ENCODE measurements around the gene PSME2.

Gene PSME2

DNA sequence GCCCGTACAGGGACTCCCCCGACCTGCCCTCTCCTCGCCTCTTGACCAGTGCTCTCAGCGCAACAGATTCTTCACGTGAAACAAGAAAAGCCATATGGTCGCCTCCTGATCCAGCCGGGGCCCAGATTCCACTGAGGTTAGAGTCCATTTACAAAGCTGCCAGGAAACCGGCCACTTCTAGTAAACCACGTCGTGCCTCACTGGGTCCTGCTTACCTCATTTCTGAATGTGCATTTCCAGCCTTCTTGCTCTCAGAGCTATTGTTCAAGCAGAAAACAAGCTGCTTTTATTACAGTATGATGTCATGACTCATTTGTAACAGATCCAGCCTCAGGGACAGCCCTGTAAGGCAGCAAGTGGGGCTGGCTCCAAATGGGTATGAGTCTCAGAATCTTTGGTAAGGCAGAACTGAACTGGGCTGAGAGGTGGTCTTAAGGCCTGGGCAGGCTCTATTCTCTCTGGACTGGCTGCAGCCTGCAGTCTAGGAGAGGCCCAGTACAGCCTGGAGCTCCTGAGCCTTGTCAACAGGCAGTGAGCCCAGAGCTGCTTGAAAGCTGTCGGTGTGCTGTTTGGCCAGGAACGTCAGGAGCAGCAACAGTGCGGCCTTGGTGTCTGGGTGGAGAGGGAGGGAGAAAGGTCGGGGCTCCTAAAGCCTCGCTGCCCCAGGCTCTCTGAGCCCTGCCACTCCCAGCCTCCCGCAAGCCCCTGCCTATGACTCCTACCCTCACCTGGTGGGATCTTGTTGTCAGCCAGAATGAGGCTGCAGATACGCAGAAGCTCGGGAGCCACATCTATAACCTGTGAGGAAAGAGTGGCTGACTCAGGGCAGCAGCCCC, 33.8 kb upstream of the PSME2 start:
- no peak for DNase-seq (ENCODE audit: low read depth in 2 of 2)

DNA sequence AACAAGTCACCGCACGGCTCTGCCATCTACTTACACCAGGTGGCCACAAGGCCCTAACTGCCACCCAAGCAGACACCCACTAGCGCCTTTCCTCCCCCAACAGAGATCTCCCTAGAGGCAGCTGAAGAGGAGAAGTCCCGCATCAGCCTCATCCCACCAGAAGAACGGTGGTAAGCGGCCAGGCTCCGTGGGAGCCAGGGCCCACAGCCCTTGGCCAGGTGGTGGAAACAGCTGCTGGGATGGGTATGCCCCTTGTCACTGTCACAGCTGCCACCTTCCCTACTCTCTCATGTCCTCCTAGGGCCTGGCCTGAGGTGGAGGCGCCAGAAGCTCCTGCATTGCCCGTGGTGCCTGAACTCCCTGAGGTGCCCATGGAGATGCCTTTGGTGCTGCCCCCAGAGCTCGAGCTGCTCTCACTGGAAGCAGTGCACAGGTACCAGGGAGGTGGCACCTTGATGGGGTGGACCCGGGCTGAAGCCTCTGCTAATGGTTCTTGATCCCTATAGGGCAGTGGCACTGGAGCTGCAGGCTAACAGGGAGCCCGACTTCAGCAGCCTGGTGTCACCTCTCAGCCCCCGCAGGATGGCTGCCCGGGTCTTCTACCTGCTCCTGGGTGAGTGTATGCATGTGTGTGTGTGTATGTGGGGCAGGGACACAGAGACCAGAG, 33.0 kb upstream of the PSME2 start:
- DNase-seq (ENCODE audit: low read depth in 2 of 2), result no peak

DNA sequence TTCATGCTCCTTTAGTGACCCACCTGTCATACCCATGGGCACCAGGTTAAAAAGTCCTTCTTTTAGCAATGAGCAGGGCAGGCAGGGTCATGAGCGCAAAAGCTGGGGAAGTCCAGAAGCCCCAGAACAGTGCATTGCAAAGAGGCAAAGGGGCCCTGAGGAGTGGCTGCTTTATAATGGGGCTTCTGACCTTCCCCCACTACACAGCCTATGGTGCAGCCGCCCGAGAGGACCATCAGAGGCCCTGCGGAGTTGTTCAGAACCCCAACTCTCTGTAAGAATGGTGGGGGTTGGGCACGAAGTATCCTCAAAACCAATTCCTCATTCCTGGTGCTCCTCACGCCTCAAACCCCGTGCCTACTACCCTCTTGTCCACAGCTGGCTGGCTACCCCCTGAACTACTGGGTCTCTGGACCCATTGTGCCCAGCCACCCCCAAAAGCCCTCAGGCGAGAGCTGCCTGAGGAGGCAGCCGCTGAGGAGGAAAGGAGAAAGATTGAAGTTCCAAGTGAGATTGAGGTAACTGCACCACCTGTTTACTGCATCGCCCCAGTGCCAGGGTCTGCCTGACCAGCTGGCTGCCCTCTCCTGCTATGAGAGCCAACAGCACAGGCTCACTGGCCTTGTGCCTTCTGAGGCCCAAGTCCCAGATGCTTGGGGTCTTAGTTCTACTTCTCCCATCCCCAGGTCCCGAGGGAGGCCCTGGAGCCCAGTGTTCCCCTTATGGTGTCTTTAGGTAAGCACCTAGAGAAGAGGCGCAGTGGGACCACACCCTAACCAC, 32.2 kb upstream of the PSME2 start:
- no peak for DNase-seq (ENCODE audit: low read depth in 2 of 2)

DNA sequence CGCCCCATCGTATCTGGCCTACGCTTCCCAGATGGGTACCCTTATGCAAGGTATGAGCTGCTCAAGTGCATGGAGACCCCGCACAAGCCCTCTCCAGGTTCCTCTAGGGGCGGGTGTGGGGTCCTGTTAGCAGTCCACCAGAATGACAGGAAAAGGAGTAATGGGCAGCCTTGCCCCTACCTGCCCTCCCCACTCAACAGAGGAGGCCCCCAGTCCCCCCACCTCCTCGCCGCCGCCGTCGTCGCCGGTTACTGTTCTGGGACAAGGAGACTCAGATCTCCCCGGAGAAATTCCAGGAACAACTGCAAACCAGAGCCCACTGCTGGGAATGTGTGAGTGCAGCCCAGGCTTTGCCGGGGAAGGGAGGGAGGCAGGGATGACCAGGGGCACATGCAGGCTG, 31.5 kb upstream of the PSME2 start:
- no peak for DNase-seq (ENCODE audit: low read depth in 2 of 2)

DNA sequence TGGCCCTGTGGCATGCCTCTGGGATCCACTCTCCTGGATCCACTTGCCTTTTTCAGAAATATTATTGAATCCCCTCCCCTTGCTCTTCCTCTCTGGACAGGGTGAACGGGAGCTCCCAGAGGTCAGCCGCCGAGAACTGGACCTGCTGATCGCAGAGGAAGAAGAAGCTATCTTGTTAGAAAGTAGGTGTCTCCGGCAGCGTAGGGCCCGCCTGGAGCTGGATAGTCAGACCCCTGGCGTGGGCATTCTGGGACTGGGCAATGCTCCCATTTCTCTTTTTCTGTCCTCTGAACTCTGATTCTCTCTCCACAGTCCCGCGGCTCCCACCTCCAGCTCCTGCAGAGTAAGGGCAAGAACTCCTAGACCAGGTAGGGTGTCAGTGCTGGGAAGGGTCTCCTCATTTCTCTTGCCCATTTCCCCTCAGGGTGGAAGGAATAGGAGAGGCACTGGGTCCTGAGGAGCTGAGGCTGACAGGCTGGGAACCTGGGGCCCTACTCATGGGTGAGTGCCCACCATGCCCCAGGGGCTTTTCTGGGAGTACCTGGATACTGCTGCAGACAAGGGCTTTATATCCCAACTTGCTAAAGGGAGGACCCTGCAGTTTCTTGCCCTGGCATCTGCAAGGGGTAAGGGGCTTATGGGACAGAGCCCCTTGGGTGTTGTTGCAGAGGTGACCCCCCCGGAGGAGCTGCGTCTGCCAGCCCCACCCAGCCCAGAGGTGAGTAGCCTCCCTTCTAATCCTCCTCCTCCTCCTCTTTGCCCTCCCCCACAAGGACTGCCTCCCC, 30.8 kb upstream of the PSME2 start:
- DNase-seq (ENCODE audit: low read depth in 2 of 2), result no peak

DNA sequence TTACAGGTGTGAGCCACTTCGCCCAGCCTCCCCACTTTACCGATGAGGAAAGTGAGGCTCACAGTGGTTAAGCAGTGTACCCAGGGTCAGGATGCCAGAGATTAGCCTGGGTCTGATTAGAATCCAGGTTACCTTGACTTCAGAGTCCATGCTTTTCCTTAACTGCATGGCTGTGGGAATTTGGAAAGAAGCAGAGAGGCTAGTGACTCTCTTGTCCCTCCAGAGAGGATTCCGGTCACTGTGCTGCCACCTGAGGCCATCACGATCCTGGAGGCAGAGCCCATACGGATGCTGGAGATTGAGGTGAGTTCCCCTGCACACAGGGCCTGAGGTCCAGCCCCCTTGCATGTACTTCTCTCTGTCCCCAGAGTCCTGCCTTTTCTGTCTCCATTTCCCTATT, 30.2 kb upstream of the PSME2 start:
- DNase-seq (ENCODE audit: low read depth in 2 of 2), result no peak

DNA sequence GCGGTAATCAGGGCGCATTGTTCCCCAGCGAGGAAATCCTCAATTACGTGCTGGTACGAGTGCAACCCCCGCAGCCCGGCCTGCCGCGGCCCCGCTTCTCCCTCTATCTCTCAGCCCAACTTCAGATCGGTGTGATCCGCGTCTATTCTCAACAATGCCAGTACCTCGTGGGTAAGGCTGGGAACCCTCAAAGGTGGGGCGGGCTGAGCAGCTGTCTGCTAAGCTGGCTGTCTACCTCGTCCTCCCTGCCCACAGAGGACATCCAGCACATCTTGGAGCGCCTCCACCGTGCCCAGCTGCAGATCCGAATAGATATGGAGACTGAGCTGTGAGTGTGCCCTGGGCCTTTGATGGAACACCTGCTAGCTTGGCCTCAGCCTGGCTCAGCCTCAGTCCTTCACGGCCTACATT, 26.5 kb upstream of the PSME2 start:
- DNase-seq (ENCODE audit: low read depth in 2 of 2), result no peak

DNA sequence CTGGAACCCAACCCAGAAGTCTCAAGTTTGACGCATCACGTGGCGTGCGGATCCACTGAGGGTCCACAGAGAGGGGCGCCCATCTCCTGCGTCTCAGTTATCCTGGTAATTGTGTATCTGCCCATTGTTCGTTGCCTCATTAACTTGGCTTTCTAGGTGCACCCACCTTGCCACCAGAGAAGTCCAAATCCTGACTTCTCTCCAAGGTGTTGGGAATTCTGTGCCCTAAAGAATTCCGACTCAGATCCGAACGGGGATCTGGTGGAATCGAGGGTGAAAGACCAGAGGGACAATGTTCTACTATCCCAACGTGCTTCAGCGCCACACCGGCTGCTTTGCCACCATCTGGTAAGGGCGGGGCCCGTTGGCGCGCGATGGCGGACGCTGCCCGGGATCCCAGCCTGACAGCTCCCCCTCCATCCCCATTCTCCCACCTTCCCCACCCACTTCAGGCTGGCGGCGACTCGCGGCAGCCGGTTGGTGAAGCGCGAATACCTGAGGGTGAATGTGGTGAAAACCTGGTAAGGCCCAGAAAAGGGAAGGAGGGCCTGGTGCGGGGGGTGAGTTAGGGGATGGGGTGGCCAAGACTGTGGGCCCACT, 26.0 kb upstream of the PSME2 start:
- no peak for DNase-seq (ENCODE audit: low read depth in 2 of 2)

DNA sequence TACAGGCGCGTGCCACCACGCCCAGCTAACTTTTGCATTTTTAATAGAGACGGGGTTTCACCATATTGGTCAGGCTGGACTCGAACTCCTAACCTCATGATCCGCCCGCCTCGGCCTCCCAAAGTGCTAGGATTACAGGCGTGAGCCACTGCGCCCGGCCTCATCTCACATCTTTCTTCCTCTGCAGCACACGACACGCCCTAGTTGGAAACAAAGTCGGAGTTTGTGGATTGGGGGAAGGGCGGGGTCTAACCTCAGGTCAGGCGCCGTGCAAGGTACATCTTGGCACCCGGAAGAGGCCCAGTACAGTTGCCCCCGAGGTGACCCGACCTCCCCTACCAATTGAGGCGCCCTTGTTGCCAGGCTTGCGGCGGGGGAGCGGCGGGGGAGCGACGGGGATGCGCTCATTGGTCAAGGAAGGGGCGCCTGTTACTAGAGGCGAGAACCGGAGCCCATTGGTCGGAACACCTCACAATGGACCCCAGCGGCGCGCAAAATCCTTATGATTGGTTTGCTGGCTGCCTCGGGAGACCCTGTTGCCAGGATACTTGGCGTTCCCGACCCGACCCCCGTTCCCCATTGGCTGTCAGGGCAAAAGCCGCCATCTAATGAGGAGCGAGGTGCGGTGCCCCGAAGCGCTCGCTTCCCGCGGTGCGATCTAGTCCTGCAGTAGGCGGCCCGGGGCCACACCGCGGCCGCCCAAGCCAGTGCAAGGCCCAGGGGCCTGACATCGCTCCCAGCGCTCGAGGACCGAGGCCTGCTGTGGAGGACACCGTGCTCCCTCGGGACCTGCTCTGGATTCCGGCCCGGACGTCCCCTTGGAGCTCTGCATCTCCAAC, 25.2 kb upstream of the PSME2 start, which contains the start of gene REC8:
Gene REC8 (plus strand): TSS at position 659 of the 839 bp plus-strand sequence. CDS start 473 bp downstream, outside the sequence.
- peak; percentile 51 to 65 for DNase-seq (ENCODE audit: low read depth in 2 of 2)

DNA sequence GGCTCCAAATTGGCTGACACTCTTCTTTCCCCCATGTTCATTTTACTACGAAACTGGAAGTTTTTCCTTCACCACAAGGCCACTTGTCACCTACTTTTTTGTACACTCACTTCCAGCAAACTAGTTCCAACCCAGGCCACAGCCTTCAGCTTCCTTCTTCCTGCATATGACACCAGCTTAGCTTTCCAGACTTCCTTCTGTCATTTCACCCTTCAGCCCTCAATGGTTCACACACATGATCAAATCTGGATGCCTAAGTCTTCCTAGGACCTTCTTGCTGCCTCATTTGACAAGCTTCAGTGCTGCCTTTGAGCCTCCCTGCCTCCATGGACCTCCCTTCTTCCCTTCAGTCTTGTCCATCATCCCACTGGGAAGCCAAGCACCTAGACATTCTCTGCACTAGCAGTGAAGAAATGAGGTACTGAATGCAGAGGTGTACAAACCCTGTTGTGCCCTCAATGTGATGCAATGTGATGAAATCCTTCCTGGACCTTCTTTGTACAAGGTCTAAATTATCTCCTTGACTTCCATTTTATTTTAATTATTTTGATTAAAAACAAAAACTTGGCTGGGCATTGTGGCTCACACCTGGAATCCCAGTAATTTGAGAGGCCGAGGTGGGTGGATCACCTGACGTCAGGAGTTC, 21.2 kb upstream of the PSME2 start:
- DNase-seq (ENCODE audit: low read depth in 2 of 2), result no peak

DNA sequence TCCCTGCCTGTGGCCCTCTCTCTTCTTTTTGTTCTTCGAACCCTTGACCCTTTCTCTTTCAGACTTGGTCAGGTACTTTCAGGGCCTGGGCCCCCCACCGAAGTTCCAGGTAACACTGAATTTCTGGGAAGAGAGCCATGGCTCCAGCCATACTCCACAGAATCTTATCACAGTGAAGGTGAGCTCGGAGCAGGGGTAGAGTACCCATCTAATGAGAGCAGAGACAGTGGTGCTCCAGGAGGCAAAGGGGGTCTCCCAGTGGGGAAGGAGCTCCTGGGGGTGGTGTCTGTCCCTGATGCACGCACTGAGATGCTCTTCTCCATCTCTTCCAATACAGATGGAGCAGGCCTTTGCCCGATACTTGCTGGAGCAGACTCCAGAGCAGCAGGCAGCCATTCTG, 19.4 kb upstream of the PSME2 start:
- no peak for DNase-seq (ENCODE audit: low read depth in 2 of 2)

DNA sequence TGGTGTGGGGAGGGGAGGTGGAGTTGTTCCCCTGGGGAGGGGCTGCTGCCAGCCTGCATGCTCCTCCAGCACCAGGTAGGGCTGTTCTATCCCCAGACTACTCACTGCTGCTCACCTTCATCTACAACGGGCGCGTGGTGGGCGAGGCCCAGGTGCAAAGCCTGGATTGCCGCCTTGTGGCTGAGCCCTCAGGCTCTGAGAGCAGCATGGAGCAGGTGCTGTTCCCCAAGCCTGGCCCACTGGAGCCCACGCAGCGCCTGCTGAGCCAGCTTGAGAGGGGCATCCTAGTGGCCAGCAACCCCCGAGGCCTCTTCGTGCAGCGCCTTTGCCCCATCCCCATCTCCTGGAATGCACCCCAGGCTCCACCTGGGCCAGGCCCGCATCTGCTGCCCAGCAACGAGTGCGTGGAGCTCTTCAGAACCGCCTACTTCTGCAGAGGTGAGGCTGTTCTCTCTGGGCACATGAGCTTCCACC, 18.1 kb upstream of the PSME2 start:
- no peak for DNase-seq (ENCODE audit: low read depth in 2 of 2)

DNA sequence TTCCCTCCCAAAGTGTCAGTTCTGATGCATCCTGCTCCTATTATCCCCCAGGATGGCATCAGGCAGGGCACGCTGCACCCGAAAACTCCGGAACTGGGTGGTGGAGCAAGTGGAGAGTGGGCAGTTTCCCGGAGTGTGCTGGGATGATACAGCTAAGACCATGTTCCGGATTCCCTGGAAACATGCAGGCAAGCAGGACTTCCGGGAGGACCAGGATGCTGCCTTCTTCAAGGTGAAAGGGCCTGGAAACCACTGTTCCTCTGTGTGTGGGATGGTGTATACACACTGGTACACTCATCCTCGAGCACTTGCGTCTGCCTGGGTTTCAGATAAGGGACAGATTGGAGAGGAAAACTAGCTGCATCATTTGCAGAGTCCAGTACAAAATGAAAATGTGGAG, 15.7 kb upstream of the PSME2 start:
- DNase-seq (ENCODE audit: low read depth in 2 of 2), result no peak

DNA sequence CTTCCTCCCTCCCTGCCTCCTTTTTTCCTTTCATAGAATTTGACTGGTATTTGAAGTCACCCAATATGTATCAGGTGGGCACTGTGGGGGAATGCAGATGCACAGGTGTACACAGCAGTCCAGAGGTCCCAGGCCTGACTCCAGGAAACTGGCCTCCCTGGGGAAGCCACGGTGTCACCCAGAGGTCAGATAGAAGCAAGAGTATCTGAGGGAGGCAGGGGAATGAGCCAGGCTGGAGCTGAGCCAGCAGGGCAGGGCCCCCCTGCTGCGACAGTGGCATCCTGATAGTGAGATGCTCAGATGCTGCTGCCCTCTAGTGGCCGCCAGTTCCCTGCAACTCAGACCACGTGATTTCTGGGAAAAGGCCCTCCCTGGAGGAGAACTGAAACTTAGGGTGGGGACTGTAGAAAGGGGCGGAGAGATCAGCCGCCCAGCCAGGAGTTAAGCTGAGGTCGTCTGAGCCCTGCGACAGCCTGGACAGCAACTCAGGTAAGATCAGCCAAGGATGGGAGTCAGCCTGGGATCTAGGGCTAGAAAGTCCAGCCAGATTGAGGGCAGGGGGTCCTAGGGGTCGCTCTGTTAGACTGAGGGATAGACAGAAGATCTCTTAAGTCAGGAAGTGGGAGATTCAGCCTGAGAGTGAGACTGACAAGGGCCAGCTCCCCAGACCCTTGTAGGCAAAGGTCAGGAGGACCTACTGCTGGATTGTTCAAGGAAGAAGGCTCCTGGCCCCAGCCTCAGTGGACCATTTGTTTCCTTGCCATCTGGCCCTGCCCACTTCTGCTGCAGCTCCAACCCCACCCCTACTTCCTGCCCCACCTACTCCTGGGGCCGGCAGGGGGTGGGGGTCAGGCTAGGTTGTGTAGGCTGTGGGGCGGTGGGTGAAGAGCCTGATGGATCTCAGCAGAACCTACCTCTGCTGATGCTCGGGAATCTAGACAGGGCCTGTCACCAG, 14.7 kb upstream of the PSME2 start, which contains the start of gene IRF9:
Gene IRF9 (plus strand): TSS at position 416 of the 955 bp plus-strand sequence. CDS start 880 bp downstream, outside the sequence.
- DNase-seq (ENCODE audit: low read depth in 2 of 2), result peak; percentile 95 to 97

DNA sequence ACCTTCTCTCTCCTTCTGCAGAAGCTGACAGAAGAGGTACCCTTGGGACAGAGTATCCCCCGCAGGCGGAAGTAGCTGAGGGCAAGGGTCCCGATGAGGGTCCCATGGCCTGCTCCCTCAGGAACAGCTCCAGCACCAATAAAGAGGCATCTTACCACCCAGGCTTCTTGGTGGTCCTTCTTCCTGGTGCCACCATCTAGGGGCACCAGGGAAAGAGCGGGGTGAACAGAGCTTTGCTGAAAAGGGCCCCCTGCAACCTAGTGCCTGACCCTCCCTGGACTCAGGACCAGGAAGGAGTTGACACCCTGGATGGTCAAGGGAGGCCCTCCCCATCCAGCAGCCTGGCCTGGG, 14.1 kb upstream of the PSME2 start:
- DNase-seq (ENCODE audit: low read depth in 2 of 2), result no peak

DNA sequence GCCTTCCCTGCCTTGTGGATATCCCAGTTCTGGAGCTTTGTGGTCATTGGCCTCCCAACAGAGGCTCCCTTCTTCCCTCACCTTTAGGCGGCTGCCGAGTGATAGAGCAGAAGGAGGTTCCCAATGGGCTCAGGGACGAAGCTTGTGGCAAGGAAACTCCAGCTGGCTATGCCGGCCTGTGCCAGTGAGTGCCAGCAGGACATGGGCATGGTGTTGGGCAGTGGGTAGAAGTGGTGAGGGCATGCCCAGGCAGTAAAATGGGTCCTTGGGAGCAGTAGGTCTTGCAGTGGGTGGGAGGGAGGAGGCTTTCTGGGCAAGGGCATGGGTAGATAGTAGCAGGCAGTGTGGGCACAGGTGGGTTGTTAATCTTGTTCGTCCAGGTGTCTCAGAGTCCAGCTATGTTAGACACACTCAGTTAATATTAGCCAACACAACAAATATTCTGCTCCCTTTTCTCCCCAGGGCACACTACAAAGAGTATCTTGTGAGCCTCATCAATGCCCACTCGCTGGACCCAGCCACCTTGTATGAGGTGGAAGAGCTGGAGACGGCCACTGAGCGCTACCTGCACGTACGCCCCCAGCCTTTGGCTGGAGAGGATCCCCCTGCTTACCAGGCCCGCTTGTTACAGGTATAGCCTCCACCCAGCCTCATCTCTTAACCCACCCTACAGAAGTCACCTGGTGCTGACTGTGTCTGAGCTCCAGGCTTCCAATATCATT, 13.5 kb upstream of the PSME2 start:
- DNase-seq (ENCODE audit: low read depth in 2 of 2), result no peak

DNA sequence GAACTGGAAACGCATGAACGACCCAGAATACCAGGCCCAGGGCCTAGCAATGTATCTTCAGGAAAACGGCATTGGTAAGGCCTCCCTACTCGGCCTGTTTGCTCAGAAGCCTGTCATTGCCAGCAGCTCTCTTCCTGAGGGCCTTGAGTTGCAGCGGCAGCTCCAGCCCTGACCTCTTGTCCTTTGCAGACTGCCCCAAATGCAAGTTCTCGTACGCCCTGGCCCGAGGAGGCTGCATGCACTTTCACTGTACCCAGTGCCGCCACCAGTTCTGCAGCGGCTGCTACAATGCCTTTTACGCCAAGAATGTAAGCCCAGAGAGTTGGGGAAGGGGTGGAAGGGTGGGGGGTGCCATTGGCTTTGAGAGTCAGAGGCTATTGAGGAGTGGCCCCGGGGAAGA, 10.9 kb upstream of the PSME2 start:
- no peak for DNase-seq (ENCODE audit: low read depth in 2 of 2)

DNA sequence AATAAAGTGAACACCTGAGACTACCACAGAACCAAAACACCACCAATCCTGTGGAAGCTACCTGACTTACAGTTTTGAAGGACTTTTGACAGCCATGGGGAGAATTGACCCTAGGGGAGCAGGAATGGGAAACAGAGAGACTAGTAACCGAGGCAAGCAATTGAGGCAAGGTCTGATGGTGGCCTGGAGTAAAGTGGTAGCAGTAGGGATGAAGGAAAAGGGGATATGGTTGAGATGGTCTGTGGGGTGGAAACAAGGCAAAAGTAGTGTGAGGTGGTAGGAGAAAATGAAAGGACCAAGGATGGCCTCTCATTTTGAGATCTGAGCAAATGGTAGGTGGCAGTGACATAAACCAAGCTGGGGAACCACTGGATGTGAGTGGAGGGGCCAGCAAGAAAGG, 10.4 kb upstream of the PSME2 start:
- DNase-seq (ENCODE audit: low read depth in 2 of 2), result no peak
